ENCODE data around the gene SRP68. TPM values are rescaled to one million over a fixed set of nuclear protein-coding genes. Genes with fewer than 3 reads are reported as not detected.

Gene SRP68
- total RNA-seq, 1 experiment from 2014 or later: 113 TPM

GRCh38 chr17:76039121-76039520, 33.2 kb downstream of the SRP68 start:
- Mint-ChIP-seq H3K9me3 (ENCODE audit: unreplicated experiment) (no peaks in the 10 kb centered on the region), H3K4me1 (ENCODE audit: low read depth, unreplicated experiment) (no peaks in the 10 kb centered on the region), H3K36me3 (ENCODE audit: insufficient read depth, unreplicated experiment) (peaks cover 55% of the 10 kb centered on the region), H3K27me3 (ENCODE audit: insufficient read depth, unreplicated experiment) (no peaks in the 10 kb centered on the region), H3K4me3 (ENCODE audit: unreplicated experiment) (no peak overlapping the region), H3K27ac (ENCODE audit: unreplicated experiment) (no peak overlapping the region)
- DNase-seq: no peak
- H3K4me3 ChIP-seq (ENCODE audit: low read depth, low read length): no peak overlapping the region
- H3K27me3 ChIP-seq (replicated peaks; ENCODE audit: control insufficient read depth, insufficient read depth, low read length): no peaks in the 10 kb centered on the region
- CTCF ChIA-PET: no interaction called here
- H3K9me3 ChIP-seq: no peaks in the 10 kb centered on the region
- TF ChIP-seq CTCF (IDR thresholded peaks at IDR 0.05; ENCODE audit: insufficient read depth in 1 of 2, low read depth in 1 of 2, low read length in 1 of 2, severe bottlenecking in 1 of 2, unreplicated experiment in 1 of 2): no peak
- H3K4me1 ChIP-seq: no peaks in the 10 kb centered on the region
- intact Hi-C loops (cut with micrococcal nuclease; ENCODE audit: unreplicated experiment): no loop called here
- POLR2A ChIA-PET: interaction anchor here (0.6 kb wide), 1 partner anchor 47 kb away, joined by 3 read pairs; no protein-coding TSS in a partner anchor
- H3K36me3 ChIP-seq (ENCODE audit: control insufficient read depth, insufficient read depth, low read length): peaks cover 7% of the 10 kb centered on the region; the same call in 1 of the 2 replicates
- no TSS peak for BruUV-seq (replicated peaks)

- Mint-ChIP-seq H3K36me3 (ENCODE audit: insufficient read depth, unreplicated experiment) (peaks cover 44% of the 10 kb centered on the region), H3K27me3 (ENCODE audit: insufficient read depth, unreplicated experiment) (no peaks in the 10 kb centered on the region), H3K9me3 (ENCODE audit: unreplicated experiment) (no peaks in the 10 kb centered on the region), H3K4me1 (ENCODE audit: low read depth, unreplicated experiment) (no peaks in the 10 kb centered on the region), H3K27ac (ENCODE audit: unreplicated experiment) (no peak overlapping the region), H3K4me3 (ENCODE audit: unreplicated experiment) (no peak overlapping the region)
- DNase-seq: no peak
- Histone ChIP-seq H3K4me1 (no peaks in the 10 kb centered on the region), H3K36me3 (ENCODE audit: control insufficient read depth, insufficient read depth, low read length) (peaks cover 7% of the 10 kb centered on the region; the same call in 1 of the 2 replicates), H3K9me3 (peaks cover 3% of the 10 kb centered on the region), H3K4me3 (ENCODE audit: low read depth, low read length) (no peak overlapping the region), H3K27me3 (replicated peaks; ENCODE audit: control insufficient read depth, insufficient read depth, low read length) (no peaks in the 10 kb centered on the region)
- no TSS peak for BruUV-seq (replicated peaks)
- no peak for TF ChIP-seq CTCF (IDR thresholded peaks at IDR 0.05; ENCODE audit: insufficient read depth in 1 of 2, low read depth in 1 of 2, low read length in 1 of 2, severe bottlenecking in 1 of 2, unreplicated experiment in 1 of 2)
- ChIA-PET CTCF (no interaction called here), POLR2A (no interaction called here)
- intact Hi-C loops (cut with micrococcal nuclease; ENCODE audit: unreplicated experiment): no loop called here
Observed at GRCh38 chr17:76038050-76038449, 34.3 kb downstream of the SRP68 start.

GRCh38 chr17:76036497-76037261, 35.6 kb downstream of the SRP68 start:
- POLR2A ChIA-PET: no interaction called here
- no peak for DNase-seq
- no peak for TF ChIP-seq CTCF (IDR thresholded peaks at IDR 0.05; ENCODE audit: insufficient read depth in 1 of 2, low read depth in 1 of 2, low read length in 1 of 2, severe bottlenecking in 1 of 2, unreplicated experiment in 1 of 2)
- Histone ChIP-seq H3K27me3 (replicated peaks; ENCODE audit: control insufficient read depth, insufficient read depth, low read length) (no peaks in the 10 kb centered on the region), H3K4me3 (ENCODE audit: low read depth, low read length) (no peak overlapping the region), H3K9me3 (peaks cover 3% of the 10 kb centered on the region), H3K4me1 (no peaks in the 10 kb centered on the region), H3K36me3 (ENCODE audit: control insufficient read depth, insufficient read depth, low read length) (peaks cover 7% of the 10 kb centered on the region; the same call in 1 of the 2 replicates)
- H3K4me1 Mint-ChIP-seq (ENCODE audit: low read depth, unreplicated experiment): no peaks in the 10 kb centered on the region
- H3K27me3 Mint-ChIP-seq (ENCODE audit: insufficient read depth, unreplicated experiment): no peaks in the 10 kb centered on the region
- H3K4me3 Mint-ChIP-seq (ENCODE audit: unreplicated experiment): no peak overlapping the region
- peaks cover 30% of the 10 kb centered on the region for H3K36me3 Mint-ChIP-seq (ENCODE audit: insufficient read depth, unreplicated experiment)
- H3K27ac Mint-ChIP-seq (ENCODE audit: unreplicated experiment): no peak overlapping the region
- intact Hi-C loops (cut with micrococcal nuclease; ENCODE audit: unreplicated experiment): no loop called here
- CTCF ChIA-PET: no interaction called here
- no TSS peak for BruUV-seq (replicated peaks)
- no peaks in the 10 kb centered on the region for H3K9me3 Mint-ChIP-seq (ENCODE audit: unreplicated experiment)
